ENCODE results near the gene TSPAN31.

- TF ChIP-seq POLR2A (IDR thresholded peaks at IDR 0.05) (no peak), CTCF (IDR thresholded peaks at IDR 0.05) (no peak), EP300 (IDR thresholded peaks at IDR 0.05) (no peak)
These were observed 35.6 kb downstream of the TSPAN31 start for GRCh38 chr12:57780284-57780897.

Data from suprapubic skin (tissue), 3 donors.